Activated naive CD8-positive, alpha-beta T cell (primary cell): ENCODE data around the gene E2F1.

Experiments used
- H3K27ac Mint-ChIP-seq: one replicate; pipeline ENCODE4 v1.8.0; 2021; ENCODE audit warnings: mixed read lengths
- H3K27me3 Mint-ChIP-seq: one replicate; pipeline ENCODE4 v1.8.0; 2021; ENCODE audit warnings: mixed read lengths
- H3K36me3 Mint-ChIP-seq: one replicate; pipeline ENCODE4 v1.8.0; 2021; ENCODE audit warnings: mixed read lengths
- H3K4me1 Mint-ChIP-seq: one replicate; pipeline ENCODE4 v1.8.0; 2021; ENCODE audit warnings: low read depth, mixed read lengths
- H3K4me3 Mint-ChIP-seq: one replicate; pipeline ENCODE4 v1.8.0; 2021; ENCODE audit warnings: mild to moderate bottlenecking, mixed read lengths
- H3K9me3 Mint-ChIP-seq: one replicate; pipeline ENCODE4 v1.8.0; 2021; ENCODE audit warnings: low read depth, mixed read lengths

E2F1 gene, protein sequence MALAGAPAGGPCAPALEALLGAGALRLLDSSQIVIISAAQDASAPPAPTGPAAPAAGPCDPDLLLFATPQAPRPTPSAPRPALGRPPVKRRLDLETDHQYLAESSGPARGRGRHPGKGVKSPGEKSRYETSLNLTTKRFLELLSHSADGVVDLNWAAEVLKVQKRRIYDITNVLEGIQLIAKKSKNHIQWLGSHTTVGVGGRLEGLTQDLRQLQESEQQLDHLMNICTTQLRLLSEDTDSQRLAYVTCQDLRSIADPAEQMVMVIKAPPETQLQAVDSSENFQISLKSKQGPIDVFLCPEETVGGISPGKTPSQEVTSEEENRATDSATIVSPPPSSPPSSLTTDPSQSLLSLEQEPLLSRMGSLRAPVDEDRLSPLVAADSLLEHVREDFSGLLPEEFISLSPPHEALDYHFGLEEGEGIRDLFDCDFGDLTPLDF

DNA sequence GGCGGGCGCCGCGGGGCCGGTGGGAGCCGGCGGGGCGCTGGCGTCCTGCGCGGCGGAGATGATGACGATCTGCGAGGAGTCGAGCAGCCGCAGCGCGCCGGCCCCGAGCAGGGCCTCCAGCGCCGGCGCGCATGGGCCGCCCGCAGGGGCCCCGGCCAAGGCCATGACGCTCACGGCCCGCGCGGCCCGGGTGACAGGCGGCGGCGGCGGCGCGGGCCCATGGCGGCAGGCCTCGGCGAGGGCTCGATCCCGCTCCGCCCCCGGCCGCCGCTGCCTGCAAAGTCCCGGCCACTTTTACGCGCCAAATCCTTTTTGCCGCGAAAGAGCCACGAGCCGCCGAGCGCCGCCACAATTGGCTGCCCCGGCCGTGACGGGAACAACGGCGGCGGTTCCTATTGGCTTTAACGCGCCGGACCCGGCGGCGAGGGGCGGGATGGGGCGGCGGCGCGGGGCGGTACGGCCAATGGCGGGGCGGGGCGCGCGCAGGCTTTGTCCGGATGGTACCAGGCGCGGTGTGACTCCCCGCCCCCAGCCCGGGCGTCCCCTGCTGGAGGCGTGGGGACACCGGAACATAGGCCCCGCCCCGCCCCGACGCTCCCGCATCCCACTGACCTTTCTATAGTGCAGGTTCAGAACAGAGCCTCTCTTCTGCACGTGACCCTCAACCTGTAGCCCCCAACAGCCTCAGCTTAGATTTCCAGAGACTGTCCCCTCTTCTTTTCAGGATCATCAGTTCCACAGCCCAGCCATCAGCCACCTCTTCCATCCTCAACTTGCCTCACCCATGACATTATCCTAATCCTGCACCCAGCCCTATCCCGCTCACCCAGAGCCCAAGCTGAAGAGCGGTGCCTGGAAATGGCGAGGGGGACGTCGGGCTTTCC, at the start of gene E2F1:
E2F1 (minus strand) TSS at position 286 of the 884 bp plus-strand sequence; CDS start at position 165, 121 bp downstream.
- H3K9me3 Mint-ChIP-seq = no peaks in the 10 kb centered on the region
- H3K36me3 Mint-ChIP-seq = no peaks in the 10 kb centered on the region
- H3K4me3 Mint-ChIP-seq = peak within 1 kb of the TSS; percentile 89
- H3K4me1 Mint-ChIP-seq = peaks cover 53% of the 10 kb centered on the region
- no peaks in the 10 kb centered on the region for H3K27me3 Mint-ChIP-seq
- H3K27ac Mint-ChIP-seq = peak within 1 kb of the TSS; percentile 87

DNA sequence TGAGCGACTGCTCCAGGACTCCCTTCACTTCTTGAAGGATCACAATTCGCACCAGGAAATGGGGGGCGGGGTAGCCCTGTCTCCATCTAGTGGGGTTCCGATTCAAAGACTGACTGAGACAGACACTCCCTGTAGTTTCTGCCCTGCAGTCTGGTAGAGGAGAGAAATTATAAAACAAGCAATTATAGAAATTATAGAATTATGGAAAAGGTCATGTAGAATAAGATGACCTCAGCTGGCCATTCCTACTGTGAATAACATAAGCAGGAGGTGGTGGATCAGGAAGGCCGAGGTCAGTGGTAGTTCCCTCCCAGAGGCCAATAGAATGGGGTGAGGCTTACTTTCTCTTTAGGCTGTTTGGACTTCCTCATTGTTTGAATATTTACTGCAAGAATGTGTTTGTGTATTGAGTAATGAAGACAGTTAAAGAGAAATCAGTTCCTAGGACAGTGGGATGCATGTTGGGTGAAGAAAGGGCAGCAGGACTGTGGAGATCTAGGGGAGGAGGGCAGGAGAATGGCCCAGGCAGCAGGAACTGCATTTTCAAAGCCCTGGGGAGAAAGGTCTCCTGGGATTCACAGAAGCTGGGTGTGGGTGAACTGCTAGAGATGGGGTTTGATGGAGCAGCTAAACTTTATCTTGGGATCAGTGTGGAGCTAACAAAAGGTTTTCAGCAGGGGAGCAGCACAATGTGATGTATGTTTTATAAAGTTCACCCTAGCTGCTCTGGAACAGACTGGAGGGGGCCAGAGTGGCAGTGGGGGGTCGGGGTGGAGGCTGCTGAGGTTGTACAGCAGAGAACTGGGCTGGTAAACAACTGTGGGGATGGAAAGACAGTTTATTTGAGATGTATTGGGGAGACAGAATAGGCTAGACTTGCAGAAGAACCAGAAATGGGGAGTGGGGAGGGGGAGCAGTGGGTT, 47.7 kb upstream of the E2F1 start:
- Mint-ChIP-seq H3K27ac (peak overlapping the region; percentile 34), H3K9me3 (peaks cover 5% of the 10 kb centered on the region), H3K4me3 (peak overlapping the region; percentile 92), H3K36me3 (peaks cover 8% of the 10 kb centered on the region), H3K4me1 (peaks cover 21% of the 10 kb centered on the region), H3K27me3 (no peaks in the 10 kb centered on the region)

DNA sequence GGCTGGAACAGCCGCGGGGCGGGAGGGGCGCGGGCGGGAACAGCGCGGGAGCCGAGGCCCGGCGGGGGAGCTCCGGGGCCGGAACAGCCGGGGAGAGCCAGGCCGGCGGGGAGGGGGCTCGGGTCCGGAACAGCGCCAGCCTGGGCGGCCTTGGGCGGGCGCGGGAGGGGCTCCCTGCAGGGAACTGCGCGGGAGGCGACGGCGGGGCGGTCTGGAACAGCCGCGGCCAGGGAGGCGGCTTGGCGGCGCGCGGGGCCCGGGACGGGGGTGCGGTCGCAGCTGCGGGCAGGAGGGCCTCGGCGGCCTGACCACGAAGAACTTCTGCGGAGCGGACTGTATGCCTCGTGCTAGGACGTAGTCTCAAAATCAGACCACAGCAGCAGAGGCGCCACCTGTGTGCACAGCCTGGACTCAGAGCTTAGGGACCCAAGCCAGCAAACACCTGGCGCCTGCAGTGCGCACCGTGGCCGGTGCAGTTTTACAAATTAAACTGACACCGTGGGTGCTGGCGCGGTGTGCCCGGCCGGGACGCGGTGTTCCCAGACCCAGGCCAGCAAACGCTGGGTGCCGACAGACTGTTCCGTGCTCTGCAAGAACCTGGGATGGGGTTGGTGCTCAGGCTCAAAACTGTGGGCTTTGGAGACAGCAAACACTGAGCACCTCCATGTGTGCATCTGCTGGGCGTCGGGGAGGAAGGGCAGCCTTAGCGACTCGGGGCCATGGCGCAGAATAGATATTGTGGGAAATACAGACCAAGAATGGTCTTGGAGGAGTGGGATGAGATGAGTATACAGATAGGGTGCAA, 46.2 kb upstream of the E2F1 start:
- Mint-ChIP-seq H3K27me3 (no peaks in the 10 kb centered on the region), H3K36me3 (peaks cover 8% of the 10 kb centered on the region), H3K9me3 (peaks cover 5% of the 10 kb centered on the region), H3K4me1 (peaks cover 21% of the 10 kb centered on the region), H3K27ac (peak overlapping the region; percentile 88), H3K4me3 (peak overlapping the region; percentile 92)

DNA sequence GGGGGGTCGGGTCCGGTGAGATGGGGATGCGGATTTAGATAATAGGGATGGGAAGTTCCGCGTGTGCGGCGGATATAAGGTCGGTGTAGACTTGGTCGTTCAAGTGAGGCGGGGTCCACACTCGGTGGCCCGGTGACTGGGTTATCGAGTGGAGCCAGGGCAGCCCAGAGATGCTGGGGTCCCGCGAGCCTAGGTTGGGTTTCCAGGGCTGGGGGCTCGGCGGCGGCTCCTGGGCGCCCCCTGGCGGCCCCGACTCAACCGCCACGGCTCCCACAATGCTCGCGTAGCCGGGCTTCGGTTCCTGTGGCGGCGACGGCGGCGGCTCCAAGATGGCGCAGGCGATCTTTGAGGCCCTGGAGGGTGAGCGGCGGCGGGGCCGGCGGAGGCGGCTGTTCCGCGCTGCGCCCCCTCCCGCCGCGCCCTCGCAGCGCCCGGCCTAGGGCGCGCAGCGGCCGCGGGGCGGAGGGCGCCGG, 45.5 kb upstream of the E2F1 start, which contains the start of gene ZNF341:
ZNF341 (plus strand) TSS at position 304 of the 473 bp plus-strand sequence; CDS start at position 330, 26 bp downstream.
- H3K27me3 Mint-ChIP-seq = no peaks in the 10 kb centered on the region
- peaks cover 2% of the 10 kb centered on the region for H3K9me3 Mint-ChIP-seq
- H3K4me1 Mint-ChIP-seq = peaks cover 21% of the 10 kb centered on the region
- peak within 1 kb of the TSS; percentile 91 for H3K27ac Mint-ChIP-seq
- peak within 1 kb of the TSS; percentile 92 for H3K4me3 Mint-ChIP-seq
- peaks cover 4% of the 10 kb centered on the region for H3K36me3 Mint-ChIP-seq

DNA sequence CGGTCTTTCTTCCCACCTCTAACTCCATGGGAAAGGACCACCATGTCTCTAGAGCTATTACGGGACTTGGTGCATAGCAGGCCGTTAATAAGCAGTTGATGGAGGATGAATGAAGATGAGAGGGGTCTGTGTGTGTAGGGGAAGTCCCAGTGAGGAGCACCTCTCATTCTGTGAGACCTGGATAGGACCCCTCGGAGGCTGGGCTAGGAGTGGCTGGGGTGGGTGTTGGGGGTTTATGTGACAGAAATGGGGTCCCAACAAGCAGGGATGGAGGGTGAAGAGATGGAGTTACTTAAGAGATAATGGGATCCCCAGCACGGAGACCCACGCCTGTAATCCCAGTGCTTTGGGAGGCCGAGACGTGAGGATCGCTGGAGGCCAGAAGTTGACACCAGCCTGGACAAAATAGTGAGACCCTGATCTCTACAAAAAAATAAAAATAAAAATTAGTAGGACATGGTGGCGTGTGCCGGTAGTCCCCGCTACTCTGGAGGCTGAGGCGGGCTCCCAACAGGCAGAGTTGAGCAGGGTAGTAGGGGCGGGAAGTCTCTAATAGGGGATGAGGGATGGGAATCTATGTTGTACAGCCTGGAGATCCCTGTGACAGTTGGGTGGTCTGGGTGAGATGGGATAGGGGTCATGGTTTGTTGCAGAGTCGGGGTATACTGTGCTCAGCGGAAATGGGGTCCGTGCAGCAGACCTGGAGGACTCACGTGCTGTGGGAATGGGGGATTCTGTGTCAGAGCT, 44.9 kb upstream of the E2F1 start:
- Mint-ChIP-seq H3K4me1 (peaks cover 21% of the 10 kb centered on the region), H3K4me3 (peak overlapping the region; percentile 88), H3K27ac (peak overlapping the region; percentile 91), H3K9me3 (no peaks in the 10 kb centered on the region), H3K27me3 (no peaks in the 10 kb centered on the region), H3K36me3 (peaks cover 2% of the 10 kb centered on the region)

DNA sequence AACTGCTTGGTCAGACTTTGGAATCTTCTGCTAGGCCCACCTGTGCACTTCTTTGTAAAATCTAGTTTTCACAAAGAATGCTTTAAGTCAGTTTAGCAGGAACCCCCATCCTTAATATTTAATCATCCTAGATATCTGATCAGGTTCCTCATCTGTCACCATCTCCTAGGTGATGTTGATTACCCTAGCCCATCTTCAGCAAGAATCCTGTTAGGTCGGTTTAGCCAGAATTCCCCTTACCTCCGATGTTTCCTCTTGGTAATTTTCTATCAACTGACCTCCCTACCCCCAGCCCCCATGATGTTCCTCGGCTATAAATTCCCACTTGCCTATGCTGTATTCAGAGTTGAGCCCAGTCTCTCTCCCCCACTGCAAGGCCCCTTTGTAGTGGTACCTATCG, 42.9 kb upstream of the E2F1 start:
- peaks cover 18% of the 10 kb centered on the region for H3K4me1 Mint-ChIP-seq
- H3K4me3 Mint-ChIP-seq = no peak overlapping the region
- H3K36me3 Mint-ChIP-seq = no peaks in the 10 kb centered on the region
- no peak overlapping the region for H3K27ac Mint-ChIP-seq
- no peaks in the 10 kb centered on the region for H3K27me3 Mint-ChIP-seq
- no peaks in the 10 kb centered on the region for H3K9me3 Mint-ChIP-seq

DNA sequence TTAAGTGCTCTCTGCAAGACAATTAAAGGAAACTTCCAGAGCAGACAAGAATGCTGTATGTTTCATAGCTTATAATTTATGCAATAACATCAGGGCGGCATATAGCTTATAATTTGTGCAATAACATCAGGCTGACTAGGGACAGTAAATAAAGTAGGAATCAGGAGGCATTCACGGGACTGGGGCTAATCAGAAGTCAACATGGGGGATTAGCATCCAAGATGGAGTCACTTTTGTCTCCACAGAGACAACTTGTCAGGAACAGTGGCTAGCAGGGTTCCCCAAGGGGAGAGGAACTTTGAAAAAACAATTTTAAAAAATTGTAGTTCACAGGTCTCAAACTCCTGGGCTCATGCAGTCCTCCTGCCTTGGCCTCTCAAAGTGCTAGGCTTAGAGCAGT, 42.3 kb upstream of the E2F1 start:
- Mint-ChIP-seq H3K27me3 (no peaks in the 10 kb centered on the region), H3K4me1 (peaks cover 11% of the 10 kb centered on the region), H3K4me3 (no peak overlapping the region), H3K36me3 (no peaks in the 10 kb centered on the region), H3K27ac (no peak overlapping the region), H3K9me3 (no peaks in the 10 kb centered on the region)

DNA sequence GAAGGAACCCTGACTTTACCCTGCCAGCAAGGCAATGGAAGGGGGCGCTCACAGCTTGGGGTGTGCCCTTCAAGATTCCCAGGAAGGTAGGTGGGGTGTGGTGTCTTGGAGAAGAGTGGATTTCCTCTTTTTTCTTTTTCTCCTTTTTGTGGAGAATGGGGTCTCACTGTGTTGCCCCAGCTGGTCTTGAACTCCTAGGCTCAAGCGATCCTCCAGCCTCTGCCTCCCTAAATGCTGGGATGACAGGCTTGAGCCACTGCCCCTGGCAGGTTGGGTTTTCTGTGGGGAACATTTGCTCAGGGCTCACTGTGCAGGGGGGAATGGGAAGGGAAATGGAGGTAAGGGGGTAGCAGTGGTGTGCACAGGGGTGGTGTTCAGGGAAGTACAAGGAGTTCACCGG, 41.6 kb upstream of the E2F1 start:
- H3K27ac Mint-ChIP-seq = no peak overlapping the region
- H3K4me3 Mint-ChIP-seq = no peak overlapping the region
- H3K9me3 Mint-ChIP-seq = no peaks in the 10 kb centered on the region
- H3K36me3 Mint-ChIP-seq = no peaks in the 10 kb centered on the region
- no peaks in the 10 kb centered on the region for H3K27me3 Mint-ChIP-seq
- H3K4me1 Mint-ChIP-seq = peaks cover 9% of the 10 kb centered on the region

DNA sequence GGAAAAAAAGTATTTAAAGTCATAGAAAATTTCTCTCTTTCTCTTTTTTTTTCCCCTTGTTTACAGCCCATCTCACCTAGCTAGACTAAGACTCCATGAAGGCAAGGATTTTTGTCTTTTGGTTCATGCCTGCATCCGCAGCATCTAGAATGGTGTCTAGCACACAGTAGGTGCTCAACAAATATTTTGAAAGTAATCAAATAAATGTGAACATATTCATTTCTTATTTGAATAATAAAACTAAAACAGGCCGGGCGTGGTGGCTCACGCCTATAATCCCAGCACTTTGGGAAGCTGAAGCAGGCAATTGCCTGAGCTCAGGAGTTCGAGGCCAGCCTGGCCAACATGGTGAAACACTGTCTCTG, 40.9 kb upstream of the E2F1 start:
- Mint-ChIP-seq H3K36me3 (no peaks in the 10 kb centered on the region), H3K9me3 (no peaks in the 10 kb centered on the region), H3K27me3 (no peaks in the 10 kb centered on the region), H3K27ac (no peak overlapping the region), H3K4me3 (no peak overlapping the region), H3K4me1 (peaks cover 4% of the 10 kb centered on the region)

DNA sequence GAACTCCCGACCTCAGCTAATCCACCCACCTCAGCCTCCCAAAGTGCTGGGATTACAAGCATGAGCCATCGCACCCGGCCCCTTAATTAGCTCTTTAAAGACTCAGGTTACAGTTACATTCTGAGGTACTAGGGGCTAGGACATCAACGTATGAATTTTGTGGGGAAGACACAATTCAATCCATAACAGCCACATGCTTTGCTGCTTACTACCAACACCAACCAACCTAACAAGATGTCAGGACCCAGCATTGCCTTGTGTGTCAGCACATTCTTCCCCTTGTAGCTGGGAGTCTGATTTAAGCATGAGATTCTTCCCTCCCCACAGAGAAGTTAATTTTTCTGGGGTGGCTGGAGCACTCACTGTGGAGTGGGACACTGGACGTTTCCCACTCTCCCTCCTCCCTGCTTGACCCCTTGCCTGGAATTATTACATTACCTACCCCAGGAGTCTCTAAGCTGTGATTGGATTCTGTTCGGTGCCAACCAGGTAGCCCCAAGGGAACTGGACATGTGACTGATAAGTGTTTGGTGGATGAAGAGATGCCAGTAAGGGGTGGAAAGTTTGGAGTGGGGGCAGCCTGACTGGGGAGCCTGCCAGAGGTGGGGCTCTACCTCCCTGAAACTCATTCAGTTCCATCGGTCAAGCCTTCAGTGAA, 39.6 kb upstream of the E2F1 start:
- Mint-ChIP-seq H3K4me3 (no peak overlapping the region), H3K4me1 (peaks cover 5% of the 10 kb centered on the region), H3K27ac (no peak overlapping the region), H3K36me3 (no peaks in the 10 kb centered on the region), H3K9me3 (no peaks in the 10 kb centered on the region), H3K27me3 (no peaks in the 10 kb centered on the region)

DNA sequence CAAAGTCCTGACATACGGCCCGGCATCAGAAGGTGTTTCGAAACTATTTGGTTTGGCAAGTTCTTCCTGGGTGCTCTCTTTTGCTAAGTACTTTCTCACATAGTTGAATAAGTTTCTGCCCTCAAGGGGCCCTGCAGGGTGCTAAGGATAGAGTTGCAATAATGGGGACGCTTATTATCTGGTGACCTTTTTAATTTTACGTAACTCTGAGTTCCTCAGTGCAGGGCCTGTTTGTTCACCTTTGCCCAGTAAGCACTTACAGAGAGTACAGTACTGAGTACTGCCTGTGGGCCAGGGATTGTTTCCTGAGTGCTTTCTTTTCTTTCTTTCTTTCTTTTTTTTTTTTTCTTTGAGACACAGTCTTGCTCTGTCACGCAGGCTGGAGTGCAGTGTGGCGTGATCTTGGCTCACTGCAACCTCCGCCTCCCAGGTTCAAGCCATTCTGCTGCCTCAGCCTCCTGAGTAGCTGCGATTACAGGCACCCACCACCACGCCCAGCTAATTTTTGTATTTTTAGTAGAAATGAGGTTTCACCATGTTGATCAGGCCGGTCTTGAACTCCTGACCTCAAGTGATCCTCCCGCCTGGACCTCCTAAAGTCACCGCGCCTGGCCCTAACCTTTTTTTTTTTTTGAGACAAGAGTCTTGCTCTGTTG, 38.4 kb upstream of the E2F1 start:
- H3K9me3 Mint-ChIP-seq = no peaks in the 10 kb centered on the region
- peaks cover 9% of the 10 kb centered on the region for H3K4me1 Mint-ChIP-seq
- no peaks in the 10 kb centered on the region for H3K27me3 Mint-ChIP-seq
- H3K4me3 Mint-ChIP-seq = no peak overlapping the region
- no peaks in the 10 kb centered on the region for H3K36me3 Mint-ChIP-seq
- H3K27ac Mint-ChIP-seq = no peak overlapping the region

DNA sequence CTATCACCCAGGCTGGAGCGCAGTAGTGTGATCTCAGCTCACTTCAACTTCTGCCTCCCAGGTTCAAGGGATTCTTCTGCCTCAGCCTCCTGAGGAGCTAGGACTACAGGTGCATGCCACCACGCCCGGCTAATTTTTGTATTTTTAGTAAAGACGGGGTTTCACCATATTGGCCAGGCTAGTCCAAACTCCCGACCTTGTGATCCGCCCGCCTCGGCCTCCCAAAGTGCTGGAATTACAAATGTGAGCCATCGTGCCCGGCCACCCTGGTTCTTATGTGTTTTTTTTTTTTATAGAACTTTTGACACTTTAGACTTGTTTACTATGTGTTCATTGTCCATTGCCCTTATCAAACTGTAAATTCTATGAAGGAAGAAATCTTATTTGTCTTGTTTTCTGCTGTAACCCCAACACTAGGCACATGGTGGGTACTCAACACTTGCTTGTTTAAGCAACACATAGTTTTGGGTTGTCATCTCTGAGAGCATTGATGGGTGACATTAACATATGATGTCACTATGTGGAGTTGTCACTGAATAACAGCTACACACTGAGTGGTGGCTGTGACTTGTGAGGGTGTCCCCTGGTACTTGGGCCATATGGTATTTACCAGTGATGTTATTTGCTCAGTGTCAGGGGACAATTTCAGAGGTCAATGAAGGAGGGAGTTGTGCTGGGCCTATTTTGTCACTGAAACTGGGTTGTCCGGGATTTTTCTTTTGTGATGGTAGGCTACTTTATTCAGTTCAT, 35.4 kb upstream of the E2F1 start:
- H3K27me3 Mint-ChIP-seq = no peaks in the 10 kb centered on the region
- H3K27ac Mint-ChIP-seq = no peak overlapping the region
- no peaks in the 10 kb centered on the region for H3K9me3 Mint-ChIP-seq
- peaks cover 2% of the 10 kb centered on the region for H3K36me3 Mint-ChIP-seq
- peak overlapping the region; percentile 88 for H3K4me3 Mint-ChIP-seq
- H3K4me1 Mint-ChIP-seq = peaks cover 25% of the 10 kb centered on the region
